GM12878 (cell line): ENCODE data around the gene KCNMB4. TPM values are rescaled to one million over a fixed set of nuclear protein-coding genes. Genes with fewer than 3 reads are reported as not detected.

Experiments used
- ATAC-seq: fragments of 200-7000 bp; cut with Tn5 transposase; 3 replicates; pipeline ENCODE4 v1.9.1; 2020; ENCODE audit warnings: mild to moderate bottlenecking, moderate library complexity
- BruUV-seq: library from RNA; stranded (reverse); fragments of 400-500 nt; replicated peaks from 2 replicates; lab custom pipeline; 2021; lab: Mats Ljungman, UMichigan
- CTCF ChIA-PET: fragments of 300-600 bp; sonication (Branson Sonifier 250); formaldehyde crosslinking; extraction: SDS; loops from one replicate; lab custom pipeline; 2021; ENCODE audit warnings: inconsistent platforms; lab: Yijun Ruan, JAX
- POLR2A ChIA-PET: fragments of 350-600 bp; formaldehyde crosslinking; extraction: SDS; loops from one replicate; lab custom pipeline; 2021; ENCODE audit warnings: inconsistent platforms; lab: Charles Lee
- RAD21 ChIA-PET: fragments of 300-600 bp; sonication (Branson Sonifier 250); formaldehyde crosslinking; loops from one replicate; lab custom pipeline; 2023; ENCODE audit warnings: antibody characterized with exemption; ENCODE audit not compliant: unreplicated experiment; lab: Charles Lee
- SMC1A ChIA-PET: fragments of 300-600 bp; sonication (Branson Sonifier 250); formaldehyde crosslinking; loops from one replicate; lab custom pipeline; 2023; ENCODE audit not compliant: unreplicated experiment, uncharacterized antibody; lab: Charles Lee
- DNase-seq: peaks from one replicate; pipeline ENCODE4 v3.0.0-alpha.2; 2011; ENCODE audit warnings: low read depth, low spot score
- FAIRE-seq: peaks from 3 replicates; lab custom pipeline; 2011; peaks lifted over from hg19 to GRCh38; lab: Jason Lieb, UNC
- H2AFZ ChIP-seq: 2 replicates; pipeline ENCODE4 v1.6.0; 2011; ENCODE audit warnings: low read depth, low read length, control low read depth; ENCODE audit not compliant: control insufficient read depth
- H3K27ac ChIP-seq: 2 replicates; pipeline ENCODE4 v1.5.1; 2011; ENCODE audit warnings: control low read depth; ENCODE audit not compliant: control insufficient read depth, insufficient read depth
- H3K27me3 ChIP-seq, 2 experiments: replicated peaks in 1 of 2; 2 replicates each; pipeline versions ENCODE4 v1.6.0 to v1.6.1; 2011; ENCODE audit warnings: low read length in 1 of 2; ENCODE audit not compliant: control insufficient read depth in 2 of 2, insufficient read depth in 2 of 2
- H3K36me3 ChIP-seq, 2 experiments: 2 replicates each; pipeline ENCODE4 v1.5.1; 2011; ENCODE audit warnings: low read length in 1 of 2; ENCODE audit not compliant: control insufficient read depth in 2 of 2, insufficient read depth in 2 of 2
- H3K4me1 ChIP-seq: 2 replicates; pipeline ENCODE4 v1.6.1; 2011; ENCODE audit warnings: mild to moderate bottlenecking, low read length, moderate library complexity, mixed read lengths; ENCODE audit not compliant: control insufficient read depth, insufficient read depth
- H3K4me2 ChIP-seq: 2 replicates; pipeline ENCODE4 v1.6.0; 2011; ENCODE audit warnings: control low read depth; ENCODE audit not compliant: control insufficient read depth, insufficient read depth
- H3K4me3 ChIP-seq: fragments of 200-600 bp; sonication (generic); 2 replicates; pipeline ENCODE4 v1.5.1; 2016
- H3K79me2 ChIP-seq: 2 replicates; pipeline ENCODE4 v1.6.0; 2011; ENCODE audit warnings: low read length; ENCODE audit not compliant: control insufficient read depth, insufficient read depth
- H3K9ac ChIP-seq: 2 replicates; pipeline ENCODE4 v1.8.0; 2011; ENCODE audit warnings: low read length, control low read depth, mixed read lengths; ENCODE audit not compliant: control insufficient read depth, insufficient read depth
- H3K9me3 ChIP-seq: replicated peaks from 3 replicates; pipeline ENCODE4 v1.5.1; 2011; ENCODE audit warnings: mild to moderate bottlenecking, low read length; ENCODE audit not compliant: control insufficient read depth, insufficient read depth
- H4K20me1 ChIP-seq: 2 replicates; pipeline ENCODE4 v1.6.0; 2011; ENCODE audit not compliant: control insufficient read depth, insufficient read depth
- CHD1 ChIP-seq: IDR thresholded peaks from 2 replicates; pipeline ENCODE4 v1.6.1; 2012; ENCODE audit warnings: low read depth, low read length, improper control_type of control experiment
- E4F1 ChIP-seq: fragments of 450-650 bp; IDR thresholded peaks from 2 replicates; pipeline ENCODE4 v1.6.1; 2018; ENCODE audit warnings: borderline replicate concordance, mild to moderate bottlenecking; ENCODE audit not compliant: partially characterized antibody
- MEF2A ChIP-seq: IDR thresholded peaks from 2 replicates; pipeline ENCODE4 v1.6.1; 2011; ENCODE audit warnings: low read depth, mild to moderate bottlenecking, low read length, moderate library complexity; ENCODE audit not compliant: insufficient read depth
- POU2F2 ChIP-seq: IDR thresholded peaks from 3 replicates; pipeline ENCODE4 v1.6.1; 2011; ENCODE audit warnings: low read depth, mild to moderate bottlenecking, low read length, borderline replicate concordance
- RCOR1 ChIP-seq: conservative IDR thresholded peaks from 2 replicates; pipeline ENCODE4 v1.6.1; 2012; ENCODE audit warnings: low read depth, low read length, improper control_type of control experiment
- RFX5 ChIP-seq: IDR thresholded peaks from 2 replicates; pipeline ENCODE4 v1.6.1; 2011; ENCODE audit warnings: low read depth, low read length, improper control_type of control experiment
- ZNF592 ChIP-seq: fragments of 450-650 bp; IDR thresholded peaks from 2 replicates; pipeline ENCODE4 v1.6.1; 2017; ENCODE audit warnings: mild to moderate bottlenecking, moderate library complexity
- WGBS: methylation state at CpG from one replicate; pipeline ENCODE4 v1.1.6; 2016; ENCODE audit warnings: low lambda C conversion rate; ENCODE audit not compliant: insufficient replicate concordance, insufficient coverage; ENCODE audit errors: missing lambda C conversion rate; 5-methylcytosine and 5-hydroxymethylcytosine counted together
- in situ Hi-C: fragments of 300-500 bp; cut with MboI; formaldehyde crosslinking; loops from 9 replicates; pipeline ENCODE4 v1.14.3; 2018; ENCODE audit warnings: mixed read lengths
- intact Hi-C: fragments of 100-400 bp; cut with micrococcal nuclease; formaldehyde crosslinking; loops from one replicate; pipeline ENCODE4 v1.14.2; 2022; ENCODE audit not compliant: unreplicated experiment
- polyA plus RNA-seq, 11 experiments: library from polyadenylated mRNA; depleted of rRNA in 4 of 11; unstranded in 6 of 11; stranded (reverse) in 5 of 11; fragments of >200 nt; fragmentation: Nextera tagmentation in 4 of 11; fragmentation: Illumina TruSeq in 1 of 11; extraction: Ambion mirVana in 4 of 11; extraction: Trizol in 1 of 11; gene quantifications; 1 replicate in 1 of 11; 2 replicates in 10 of 11; pipeline versions ENCODE4 v1.2.1 to v1.2.3, GENCODE V29; 2011 to 2016; ENCODE audit warnings: inconsistent platforms in 2 of 11, missing spikeins in 2 of 11, low read depth in 1 of 11
- total RNA-seq, 4 experiments: library from RNA; depleted of rRNA in 3 of 4; stranded (reverse); fragments of >200 nt in 3 of 4; fragmentation: Illumina TruSeq in 1 of 4; extraction: Trizol in 1 of 4; gene quantifications; 2 replicates each; pipeline versions ENCODE4 v1.2.1 to v1.2.3, GENCODE V29; 2013 to 2021

Gene KCNMB4
- total and polyA plus RNA-seq, 10 of the 15 experiments (the other 5 are each of a cell fraction or from before 2014, with no cell fraction given), result 0.06 to 0.37 (median 0.16) TPM; not detected in 2

GRCh38 chr12:70365398-70365647 is 767 bp upstream of the KCNMB4 start:
- H3K9ac ChIP-seq, result peak overlapping the region; percentile 34; the same call in 1 of the 2 replicates
- ATAC-seq (no peak), FAIRE-seq (no peak), DNase-seq (no peak)
- intact Hi-C loops (loop anchor here (1.0 to 5.0 kb wide), 2 partner anchors 123 to 212 kb away; partner anchors contain the start of gene CNOT2), in situ Hi-C loops (no loop called here)
- no peaks in the 10 kb centered on the region for H3K79me2 ChIP-seq
- ChIA-PET RAD21 (interaction anchor here (1.3 kb wide), 1 partner anchor 212 kb away, joined by 4 read pairs; no protein-coding TSS in a partner anchor), SMC1A (no interaction called here), CTCF (interaction anchor here (0.8 to 1.3 kb wide), 2 partner anchors 148 to 212 kb away, joined by 3 to 4 read pairs; no protein-coding TSS in a partner anchor), POLR2A (no interaction called here)
- H3K27me3 ChIP-seq, result peaks cover 5 to 18% of the 10 kb centered on the region in 2 experiments
- H3K4me3 ChIP-seq, result peak overlapping the region; percentile 73
- no peak overlapping the region for H3K27ac ChIP-seq
- H4K20me1 ChIP-seq, result no peaks in the 10 kb centered on the region
- no peaks in the 10 kb centered on the region for H3K36me3 ChIP-seq
- peak overlapping the region; percentile 79 for H2AFZ ChIP-seq
- no peaks in the 10 kb centered on the region for H3K9me3 ChIP-seq
- no TSS peak for BruUV-seq
- no peak for TF ChIP-seq POU2F2
- no peak for TF ChIP-seq E4F1
- TF ChIP-seq CHD1, result no peak
- no peak for TF ChIP-seq RCOR1
- TF ChIP-seq RFX5, result no peak
- TF ChIP-seq MEF2A, result no peak
- no peak for TF ChIP-seq ZNF592
- peaks cover 15% of the 10 kb centered on the region for H3K4me1 ChIP-seq
- H3K4me2 ChIP-seq, result peak overlapping the region; percentile 98
- WGBS, result 0% methylated on average over 6 of the region's 6 CpGs
